NCI-H1092 treated with DMSO at 0.1 percent for 48 hours (cell line): ENCODE measurements around the gene L3MBTL4.
"Not testable (repeated sequence)": the region's sequence is repeated elsewhere in the genome, so short reads cannot be mapped to it uniquely, and the experiment has no call there.

Experiments used
- DNase-seq: peaks from one replicate; lab custom pipeline; 2025; lab: John Stamatoyannopoulos, UW

L3MBTL4 gene

GRCh38 chr18:6106091-6106685 is 308.5 kb downstream of the L3MBTL4 start:
- DNase-seq: no peak

DNA sequence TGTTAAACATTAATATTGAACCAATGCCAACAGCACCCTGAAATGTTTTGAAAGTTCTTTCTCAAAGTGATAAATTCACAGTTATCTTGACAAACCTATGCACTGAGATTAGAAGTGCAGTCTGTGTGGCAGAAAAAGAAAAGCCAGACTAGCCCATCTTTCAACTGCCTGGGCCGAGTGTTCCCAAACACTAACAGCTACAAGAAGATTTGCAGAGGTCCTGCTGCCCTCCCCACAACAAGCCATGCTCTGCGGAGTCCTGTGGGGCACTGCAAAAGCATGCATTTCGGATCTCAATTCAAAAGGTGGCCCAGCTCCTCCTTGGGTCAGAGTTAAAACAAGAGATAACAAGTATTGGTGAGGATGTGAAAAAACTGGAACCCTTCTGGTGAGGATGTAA is 311.0 kb downstream of the L3MBTL4 start:
- DNase-seq: no peak

DNA sequence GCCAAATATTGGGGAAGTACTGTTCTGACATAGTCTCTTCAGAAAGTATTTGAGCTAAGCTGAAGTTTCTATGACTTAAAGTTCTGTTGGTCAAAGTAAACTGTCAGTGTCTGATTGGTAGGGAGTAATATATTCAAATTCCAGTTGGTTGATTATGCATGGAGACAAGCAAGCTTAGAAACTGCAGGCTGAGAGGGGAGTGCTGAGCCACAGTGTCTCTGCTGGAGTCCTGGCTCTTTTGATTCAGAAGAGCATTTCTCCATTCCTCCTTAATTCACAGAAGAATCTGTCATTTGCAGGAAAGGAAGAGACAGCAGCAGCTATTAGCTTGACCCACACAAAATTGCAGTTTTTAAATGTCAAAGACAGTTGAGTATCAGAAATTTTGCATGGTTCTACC is 318.0 kb downstream of the L3MBTL4 start:
- DNase-seq: no peak

DNA sequence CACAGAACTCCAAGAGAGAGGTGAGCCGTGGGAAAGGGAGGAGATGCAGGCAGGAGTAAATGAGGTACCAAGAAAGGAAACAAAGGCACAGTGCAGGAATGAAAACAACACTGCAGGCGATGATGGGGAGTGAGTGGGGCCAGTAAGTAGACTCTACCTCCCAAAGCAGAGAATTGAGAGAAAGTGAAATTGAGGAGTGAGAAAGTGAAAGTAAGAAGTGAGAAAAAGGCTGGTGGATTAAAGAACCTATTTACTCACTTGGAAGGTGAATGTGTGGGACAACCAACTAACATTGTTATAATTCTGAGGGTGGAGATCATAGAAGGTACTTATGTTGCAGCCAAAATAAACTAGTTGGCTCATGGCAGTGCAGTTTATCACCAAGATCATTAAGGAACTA is 326.3 kb downstream of the L3MBTL4 start:
- DNase-seq: no peak

GRCh38 chr18:6086731-6087130 is 328.0 kb downstream of the L3MBTL4 start:
- DNase-seq: no peak

- DNase-seq: no peak
Observed at GRCh38 chr18:6079406-6079805, 335.3 kb downstream of the L3MBTL4 start.

- no peak for DNase-seq
Observed at GRCh38 chr18:6078877-6079276, 335.8 kb downstream of the L3MBTL4 start.

DNA sequence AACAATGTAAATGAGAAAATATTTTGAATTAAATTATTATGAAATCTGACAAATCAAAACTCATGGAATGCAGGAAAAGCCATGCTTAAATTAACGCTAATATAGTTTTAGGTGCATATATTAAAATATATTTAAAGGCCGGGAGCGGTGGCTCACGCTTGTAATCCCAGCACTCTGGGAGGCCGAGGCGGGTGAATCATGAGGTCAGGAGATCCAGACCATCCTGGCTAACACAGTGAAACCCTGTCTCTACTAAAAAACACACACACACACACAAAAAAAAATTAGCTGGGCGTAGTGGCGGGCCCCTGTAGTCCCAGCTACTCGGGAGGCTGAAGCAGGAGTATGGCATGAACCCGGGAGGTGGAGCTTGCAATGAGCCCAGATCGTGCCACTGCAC is 342.3 kb downstream of the L3MBTL4 start:
- DNase-seq: not testable (repeated sequence)

DNA sequence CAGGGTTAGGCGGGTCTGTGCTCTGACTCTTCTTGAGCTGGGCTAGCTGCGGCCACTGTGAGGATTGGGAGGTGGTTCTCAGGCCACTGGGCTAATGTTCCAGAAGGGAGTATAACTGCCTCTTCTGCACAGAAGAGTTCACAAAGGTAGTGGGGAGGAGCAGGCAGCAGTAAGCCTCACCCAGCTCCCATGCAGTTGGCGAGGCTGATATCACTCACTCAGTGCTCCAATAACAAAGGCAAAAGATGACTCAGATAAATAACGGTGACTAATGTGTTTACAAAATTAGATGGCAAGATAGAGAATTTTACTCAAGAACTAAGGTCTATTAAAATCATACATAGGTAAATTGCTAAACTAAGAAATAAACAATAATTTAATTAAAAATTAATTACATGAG is 345.2 kb downstream of the L3MBTL4 start:
- no peak for DNase-seq

DNA sequence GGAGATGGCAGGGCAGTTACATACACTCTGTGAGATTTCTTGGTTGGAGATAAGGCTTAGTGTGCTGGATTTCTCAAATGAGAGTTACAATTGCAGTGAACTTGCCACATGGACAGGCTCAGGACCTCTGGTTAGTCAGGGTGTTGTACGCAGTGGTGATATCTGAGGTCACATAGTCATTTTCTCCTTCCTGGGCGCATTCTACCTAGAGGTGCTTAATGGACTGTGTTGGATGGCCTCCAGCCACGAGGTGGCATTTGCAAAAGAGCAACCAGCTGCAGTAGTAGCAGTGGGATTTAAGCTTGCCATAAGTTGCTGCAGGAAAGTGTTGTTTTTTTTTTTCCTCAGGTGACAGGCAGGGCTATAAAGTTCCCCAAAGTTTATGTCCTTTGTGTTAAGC is 345.6 kb downstream of the L3MBTL4 start:
- DNase-seq: no peak

DNA sequence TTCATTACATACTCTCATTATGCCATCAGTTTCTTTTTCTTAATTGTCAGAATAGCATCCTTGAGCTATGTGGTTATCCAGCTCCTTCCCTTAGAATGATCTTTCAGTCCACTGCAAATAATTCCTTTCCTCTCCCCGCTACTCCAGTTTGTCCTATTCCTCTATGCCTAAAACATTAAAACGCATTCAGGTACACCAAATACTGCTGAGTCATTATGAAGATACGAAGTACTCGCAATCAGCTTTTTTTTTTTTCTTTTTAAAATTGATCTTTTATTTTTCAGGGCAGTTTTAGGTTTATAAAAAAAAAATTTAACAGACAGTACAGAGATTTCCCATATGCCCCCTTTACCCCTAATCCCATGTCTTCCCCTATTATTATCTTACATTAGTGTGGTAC is 354.6 kb downstream of the L3MBTL4 start:
- no peak for DNase-seq

DNA sequence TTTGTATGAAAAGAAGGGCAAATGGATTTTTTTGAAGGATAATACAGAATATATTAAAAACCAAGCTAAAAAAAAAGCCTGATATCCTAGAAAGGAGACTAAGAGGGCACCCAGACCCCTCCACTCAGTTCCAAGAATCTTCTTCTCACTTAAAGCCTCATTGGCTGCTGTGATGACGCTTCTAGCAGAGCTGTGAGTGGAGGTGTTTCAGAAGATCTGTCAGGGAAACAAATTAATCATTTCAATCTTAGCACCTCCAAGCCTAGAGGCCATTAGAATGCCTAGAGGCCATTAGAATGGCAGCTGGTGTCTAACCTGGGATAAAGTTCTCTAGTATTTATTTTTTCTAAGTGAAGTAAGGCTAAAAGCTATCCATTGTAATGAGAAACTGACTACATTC is 355.2 kb downstream of the L3MBTL4 start:
- DNase-seq: no peak

DNA sequence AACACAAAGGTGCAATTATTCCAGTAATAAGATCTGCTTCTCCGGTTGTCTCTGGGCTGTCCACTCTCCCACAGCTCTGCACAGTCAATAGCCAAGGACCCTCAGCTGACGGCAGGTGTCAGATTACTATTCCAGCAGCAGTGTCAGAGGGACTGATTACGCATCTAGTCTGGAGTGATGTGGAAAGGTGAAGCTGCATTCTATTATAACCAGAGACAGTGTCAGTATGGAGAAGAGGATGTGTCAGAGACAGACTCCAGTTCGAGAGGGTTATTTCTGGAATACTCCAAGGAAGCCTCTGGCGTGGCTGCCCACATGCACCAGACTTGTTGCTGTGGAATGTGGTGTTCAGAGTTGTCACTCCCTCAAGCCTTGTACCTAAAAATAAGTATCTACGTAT is 355.8 kb downstream of the L3MBTL4 start:
- peak; percentile 20 for DNase-seq

- DNase-seq: no peak
Observed at GRCh38 chr18:6057604-6058003, 357.1 kb downstream of the L3MBTL4 start.

DNA sequence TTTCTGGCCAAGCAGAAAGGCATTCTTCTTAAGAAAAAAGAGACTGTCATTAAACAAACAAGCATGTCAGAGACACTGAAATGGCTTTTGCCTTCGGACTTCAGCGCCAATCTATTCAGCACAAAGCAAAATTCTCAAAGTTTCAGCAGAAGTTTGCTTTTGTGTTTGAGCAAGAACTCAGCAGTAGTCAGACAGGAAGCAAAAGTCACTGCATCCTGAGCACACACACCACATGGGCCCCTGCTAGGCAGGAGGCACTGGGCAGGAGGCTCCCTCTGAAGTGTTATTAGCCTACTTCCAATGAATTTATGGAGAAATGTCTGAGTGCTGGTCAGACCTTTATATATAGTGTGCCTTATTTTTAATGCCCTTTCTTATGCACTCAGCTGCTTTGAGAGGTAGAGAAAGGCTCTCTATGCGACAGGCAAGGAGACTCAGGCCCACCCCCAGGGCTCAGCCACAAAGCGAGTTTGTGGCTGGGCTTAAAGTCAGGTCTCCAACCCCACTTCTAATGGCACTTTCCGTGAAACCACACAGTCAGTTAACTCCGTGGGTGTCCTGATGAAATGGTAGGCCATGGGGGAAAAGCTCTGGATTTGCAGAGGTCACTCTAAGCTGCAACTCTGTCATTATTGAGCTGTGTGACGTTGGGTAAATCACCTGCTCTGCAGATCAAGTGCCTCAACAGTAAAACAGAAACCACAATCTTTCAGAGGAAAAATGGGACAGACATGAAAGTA is 358.4 kb downstream of the L3MBTL4 start:
- DNase-seq: no peak

DNA sequence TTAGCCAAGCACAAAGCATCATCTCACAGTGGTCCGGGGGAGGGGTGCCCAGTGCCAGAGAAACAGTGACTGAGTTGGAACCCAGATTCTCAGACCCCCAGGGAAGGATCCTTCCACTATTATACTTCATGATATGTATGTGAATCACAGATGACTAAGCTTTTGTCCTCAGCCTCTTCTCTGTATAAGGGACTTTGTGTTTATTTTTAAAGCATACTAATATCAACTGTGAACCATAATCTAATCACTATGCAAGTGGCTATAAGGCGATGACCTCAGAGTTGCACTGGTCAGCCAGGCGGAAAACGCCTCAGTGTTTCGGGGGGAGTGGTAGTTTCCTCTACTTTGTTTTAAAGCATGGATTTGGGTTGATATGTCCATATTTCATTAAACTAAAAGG is 359.0 kb downstream of the L3MBTL4 start:
- no peak for DNase-seq

- DNase-seq: no peak
Observed at GRCh38 chr18:6054256-6054842, 360.4 kb downstream of the L3MBTL4 start.

- DNase-seq: no peak
Observed at GRCh38 chr18:6052449-6052913, 362.2 kb downstream of the L3MBTL4 start.

GRCh38 chr18:6047596-6047995 is 367.1 kb downstream of the L3MBTL4 start:
- DNase-seq: not testable (repeated sequence)

DNA sequence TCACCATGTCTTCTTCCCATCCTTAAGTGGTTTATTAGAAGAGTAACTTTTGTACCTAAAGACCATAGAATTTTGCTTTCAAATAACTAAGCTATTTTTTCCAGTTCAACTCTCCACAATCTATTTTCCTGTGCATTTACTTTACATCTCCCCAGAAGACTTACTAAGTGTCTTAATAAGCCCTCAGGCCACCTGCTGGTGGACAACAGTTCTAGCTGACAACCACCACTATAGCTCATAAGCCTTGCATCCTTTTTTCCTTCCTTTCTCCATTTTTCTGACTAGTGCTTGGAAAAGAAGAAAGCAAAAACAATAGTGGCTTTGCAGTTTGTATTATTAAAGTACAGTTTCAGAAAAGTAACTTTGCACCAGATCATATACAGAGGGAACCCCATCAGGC is 369.9 kb downstream of the L3MBTL4 start:
- no peak for DNase-seq

DNA sequence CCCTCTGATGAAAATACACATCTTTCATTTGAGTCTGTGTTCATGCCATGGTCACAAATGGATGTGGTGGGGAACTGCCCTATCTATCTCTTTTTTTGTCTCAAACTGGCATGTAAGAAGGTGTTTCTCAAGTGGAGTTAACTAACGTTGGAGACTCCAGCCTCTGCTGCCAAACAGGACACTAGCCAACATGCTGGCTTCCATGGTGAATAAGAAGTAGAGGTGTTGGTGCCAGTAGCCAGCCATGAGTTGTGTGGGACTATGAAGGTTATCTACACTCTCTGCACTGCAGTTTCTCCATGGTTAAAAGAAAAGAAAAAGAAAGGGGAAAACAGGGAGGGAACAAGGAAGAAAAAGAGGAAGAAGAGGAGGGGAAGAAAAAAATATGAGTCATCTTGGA is 370.4 kb downstream of the L3MBTL4 start:
- DNase-seq: no peak

DNA sequence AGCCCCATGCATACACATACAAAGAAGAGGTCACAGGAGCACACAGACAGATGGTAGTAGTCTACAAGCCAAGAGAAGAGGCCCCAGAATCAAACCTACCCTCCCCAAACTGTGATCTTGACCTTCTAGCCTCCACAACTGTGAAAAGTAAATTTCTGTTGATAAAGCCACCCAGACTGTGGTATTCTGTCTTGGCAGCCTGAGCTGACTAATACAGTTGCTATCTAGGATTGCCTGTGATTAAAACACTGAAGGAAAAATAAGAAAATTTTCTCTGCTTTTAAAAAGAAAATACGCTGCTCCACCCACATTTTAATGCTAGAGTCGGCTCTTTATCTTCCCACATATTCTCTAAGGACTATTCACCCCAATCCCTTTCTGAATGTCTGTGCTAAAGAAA is 375.7 kb downstream of the L3MBTL4 start:
- DNase-seq: no peak

DNA sequence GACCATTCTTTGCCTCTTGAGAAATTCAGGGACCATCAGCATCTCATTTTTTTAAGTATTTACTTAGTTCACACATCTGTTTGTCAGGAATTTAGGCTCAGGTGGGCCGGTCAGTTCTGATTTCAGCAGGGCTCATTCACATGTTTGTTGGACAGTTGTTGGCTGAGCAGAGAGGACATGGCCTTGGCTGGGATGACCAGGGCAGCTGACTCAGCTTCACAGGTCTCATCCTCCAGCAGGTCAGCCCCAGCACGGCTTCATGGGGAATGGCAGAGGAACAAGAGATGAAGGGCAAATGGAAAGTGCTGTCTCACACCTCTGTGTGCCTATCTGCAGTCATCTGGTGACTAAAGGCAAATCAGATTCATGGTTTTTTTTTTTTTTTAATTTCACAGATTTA is 383.3 kb downstream of the L3MBTL4 start:
- no peak for DNase-seq

DNA sequence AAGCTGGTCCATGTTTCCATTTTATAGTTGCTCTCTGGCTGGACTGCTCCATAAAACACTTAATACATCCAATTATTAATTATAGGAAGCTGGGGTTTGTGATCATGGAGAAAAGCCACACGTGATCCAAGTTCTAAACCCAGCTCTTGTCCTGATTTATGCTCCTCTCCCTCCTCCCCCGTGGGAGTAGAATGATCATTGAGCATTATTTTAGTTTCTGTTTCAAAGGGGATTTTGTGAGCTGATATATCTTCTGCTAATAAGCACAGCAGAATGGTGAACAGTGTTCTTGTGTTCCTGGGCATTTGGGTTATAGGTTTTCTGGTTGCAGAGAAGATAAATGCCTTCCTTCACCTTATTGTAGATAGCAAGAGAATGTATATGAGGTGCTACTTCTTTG is 383.7 kb downstream of the L3MBTL4 start:
- no peak for DNase-seq
